ENCODE data around the gene DGUOK.

DNA sequence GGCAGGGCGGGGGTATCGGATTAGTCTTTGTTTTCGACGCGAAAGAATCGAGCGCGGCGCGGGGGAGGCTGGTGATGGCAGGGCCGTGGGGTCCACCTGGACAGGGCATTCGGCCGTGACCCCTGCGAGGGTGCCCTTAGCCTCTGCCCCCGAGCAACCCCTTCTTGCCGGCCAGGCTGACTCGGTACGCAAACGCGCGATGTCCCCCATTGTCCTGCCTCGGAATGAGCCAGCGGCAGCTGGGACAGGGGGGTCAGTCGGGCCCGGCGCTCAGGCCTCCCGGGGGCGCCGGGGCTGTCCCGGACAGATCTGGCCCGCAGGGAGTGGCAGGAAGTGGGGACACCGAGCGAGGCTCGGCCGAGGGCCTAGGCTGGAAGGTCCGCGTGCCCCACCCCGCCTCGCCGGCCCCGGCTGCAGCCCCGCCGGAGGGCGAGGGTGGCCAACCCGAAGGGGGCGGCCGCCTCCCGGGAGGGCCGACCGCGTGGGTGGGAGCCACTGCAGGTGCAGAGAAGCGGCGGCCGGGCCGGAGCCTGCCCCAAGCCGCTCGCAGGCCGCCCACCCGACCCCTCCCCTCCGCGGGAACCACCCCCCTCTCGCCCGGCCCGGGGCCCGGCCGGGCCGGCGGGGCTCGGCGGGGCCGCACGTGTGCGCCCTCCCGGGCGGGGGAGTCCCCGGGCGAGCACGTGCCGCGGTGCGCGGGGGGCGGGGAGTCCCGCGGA lies 57.7 kb downstream of the DGUOK start, which contains the start of gene TET3:
- TF ChIP-seq CTCF (optimal IDR thresholded peaks at IDR 0.05 in 1 of 3, IDR thresholded peaks at IDR 0.05 in 1 of 3, conservative IDR thresholded peaks at IDR 0.05 in 1 of 3; ENCODE audit: extremely low read depth in 1 of 3, insufficient read depth in 2 of 3, low read length in 3 of 3) (peak in 1 of 3 experiments; percentile 1), EZH2 (IDR thresholded peaks at IDR 0.05; ENCODE audit: low read length) (no peak)
